Liver (tissue), 3 donors: Measurements from ENCODE around the gene TOMM7.

Source experiments
- CTCF ChIP-seq: fragments of 150-350 bp; IDR thresholded peaks from 2 replicates; pipeline ENCODE4 v1.5.1; 2017; ENCODE audit warnings: improper control_type of control experiment, low read depth, low read length; ENCODE audit not compliant: missing input control
- EGR1 ChIP-seq, 2 donors: IDR thresholded peaks; 2 replicates each; pipeline ENCODE4 v1.6.1; 2016 to 2018; ENCODE audit warnings: antibody characterized with exemption in 2 of 2, low read depth in 2 of 2
- FOXA2 ChIP-seq: IDR thresholded peaks from 2 replicates; pipeline ENCODE4 v1.6.1; 2016; ENCODE audit warnings: antibody characterized with exemption
- MAX ChIP-seq: IDR thresholded peaks from 2 replicates; pipeline ENCODE4 v1.6.1; 2016; ENCODE audit warnings: antibody characterized with exemption
- REST ChIP-seq: IDR thresholded peaks from 2 replicates; pipeline ENCODE4 v1.6.1; 2016; ENCODE audit warnings: antibody characterized with exemption, mild to moderate bottlenecking
- RXRA ChIP-seq, 2 donors: IDR thresholded peaks; 2 replicates each; pipeline ENCODE4 v1.6.1; 2017 to 2018; ENCODE audit warnings: antibody characterized with exemption in 2 of 2, mild to moderate bottlenecking in 1 of 2
- ZBTB33 ChIP-seq: IDR thresholded peaks from 2 replicates; pipeline ENCODE4 v1.6.1; 2016; ENCODE audit warnings: antibody characterized with exemption
- donor health status: healthy.
- donor health status: healthy.

- TF ChIP-seq CTCF (no peak), EGR1 (IDR thresholded peaks at IDR 0.05; ENCODE audit: low read depth in 2 of 2) (no peak), FOXA2 (no peak), MAX (no peak), RXRA (IDR thresholded peaks at IDR 0.05) (no peak), REST (no peak), ZBTB33 (no peak)
These were observed 4.9 kb upstream of the TOMM7 start for GRCh38 chr7:22827563-22827962.
